Epithelial cell of proximal tubule (primary cell): ENCODE results near the gene KRT6B. TPM values are rescaled to one million over a fixed set of nuclear protein-coding genes. Genes with fewer than 3 reads are reported as not detected.

Experiments
- DNase-seq: peaks from one replicate; pipeline ENCODE4 v3.0.0-alpha.2; 2011; ENCODE audit warnings: low read depth
- H3K4me3 ChIP-seq: 2 replicates; pipeline ENCODE4 v1.5.1; 2011; ENCODE audit warnings: low read depth, mild to moderate bottlenecking, low read length
- total RNA-seq: library from RNA; depleted of rRNA; stranded (reverse); fragments of >200 nt; gene quantifications from 2 replicates; pipeline ENCODE4 v1.2.3, GENCODE V29; 2015
- TF ChIP-seq, protein P1 (sequence below): conservative IDR thresholded peaks from 2 replicates; pipeline ENCODE4 v1.5.1; 2012; ENCODE audit warnings: low read depth, mild to moderate bottlenecking, low read length

KRT6B gene
- total RNA-seq, 1 donor from 2014 or later, result not detected

DNA sequence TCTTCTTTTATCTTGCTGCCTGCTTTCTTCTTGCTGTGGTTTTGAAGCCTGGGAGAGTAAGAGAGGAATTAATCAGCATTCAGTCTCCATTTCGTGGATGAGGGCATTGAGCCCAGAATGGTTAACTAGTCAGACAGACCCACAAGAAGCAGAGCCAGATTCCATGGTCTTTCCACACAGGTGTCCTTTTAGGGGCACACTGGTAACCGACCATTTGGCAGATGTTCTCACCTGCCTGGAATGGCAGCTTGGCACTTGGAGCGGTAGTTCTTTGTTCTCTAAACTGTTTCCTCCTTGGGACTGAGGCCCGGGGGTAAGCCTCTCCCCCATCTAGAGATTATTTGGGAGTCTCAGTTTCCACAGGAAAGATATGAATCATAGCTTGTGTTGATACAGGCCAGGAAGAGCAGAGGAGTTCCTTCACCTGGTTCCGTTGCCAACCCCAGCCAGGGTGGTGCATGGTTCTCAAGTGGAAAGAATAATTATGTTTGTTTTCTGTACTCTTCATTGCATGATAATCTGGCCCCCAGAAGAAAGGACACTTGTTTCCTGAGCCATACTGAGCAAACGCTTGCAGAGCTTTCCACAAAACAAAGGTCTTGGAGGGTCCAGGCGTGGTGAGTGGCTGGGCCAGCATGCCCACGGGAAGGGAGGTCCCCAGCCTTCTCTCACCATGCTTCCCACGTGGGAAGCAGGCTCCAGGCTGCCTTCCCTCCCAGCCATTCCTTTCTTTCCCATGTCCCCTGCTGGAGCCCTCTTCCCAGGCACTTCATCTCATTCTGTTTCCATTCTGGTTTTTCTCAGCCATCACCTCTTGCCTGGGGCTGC, 15.7 kb downstream of the KRT6B start:
- TF ChIP-seq, protein P1, sequence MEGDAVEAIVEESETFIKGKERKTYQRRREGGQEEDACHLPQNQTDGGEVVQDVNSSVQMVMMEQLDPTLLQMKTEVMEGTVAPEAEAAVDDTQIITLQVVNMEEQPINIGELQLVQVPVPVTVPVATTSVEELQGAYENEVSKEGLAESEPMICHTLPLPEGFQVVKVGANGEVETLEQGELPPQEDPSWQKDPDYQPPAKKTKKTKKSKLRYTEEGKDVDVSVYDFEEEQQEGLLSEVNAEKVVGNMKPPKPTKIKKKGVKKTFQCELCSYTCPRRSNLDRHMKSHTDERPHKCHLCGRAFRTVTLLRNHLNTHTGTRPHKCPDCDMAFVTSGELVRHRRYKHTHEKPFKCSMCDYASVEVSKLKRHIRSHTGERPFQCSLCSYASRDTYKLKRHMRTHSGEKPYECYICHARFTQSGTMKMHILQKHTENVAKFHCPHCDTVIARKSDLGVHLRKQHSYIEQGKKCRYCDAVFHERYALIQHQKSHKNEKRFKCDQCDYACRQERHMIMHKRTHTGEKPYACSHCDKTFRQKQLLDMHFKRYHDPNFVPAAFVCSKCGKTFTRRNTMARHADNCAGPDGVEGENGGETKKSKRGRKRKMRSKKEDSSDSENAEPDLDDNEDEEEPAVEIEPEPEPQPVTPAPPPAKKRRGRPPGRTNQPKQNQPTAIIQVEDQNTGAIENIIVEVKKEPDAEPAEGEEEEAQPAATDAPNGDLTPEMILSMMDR, result no peak
- no peak overlapping the region for H3K4me3 ChIP-seq
- no peak for DNase-seq

- TF ChIP-seq, protein P1, result no peak
- H3K4me3 ChIP-seq, result no peak overlapping the region
- no peak for DNase-seq
Measured at GRCh38 chr12:52435659-52435999, 16.3 kb downstream of the KRT6B start.

DNA sequence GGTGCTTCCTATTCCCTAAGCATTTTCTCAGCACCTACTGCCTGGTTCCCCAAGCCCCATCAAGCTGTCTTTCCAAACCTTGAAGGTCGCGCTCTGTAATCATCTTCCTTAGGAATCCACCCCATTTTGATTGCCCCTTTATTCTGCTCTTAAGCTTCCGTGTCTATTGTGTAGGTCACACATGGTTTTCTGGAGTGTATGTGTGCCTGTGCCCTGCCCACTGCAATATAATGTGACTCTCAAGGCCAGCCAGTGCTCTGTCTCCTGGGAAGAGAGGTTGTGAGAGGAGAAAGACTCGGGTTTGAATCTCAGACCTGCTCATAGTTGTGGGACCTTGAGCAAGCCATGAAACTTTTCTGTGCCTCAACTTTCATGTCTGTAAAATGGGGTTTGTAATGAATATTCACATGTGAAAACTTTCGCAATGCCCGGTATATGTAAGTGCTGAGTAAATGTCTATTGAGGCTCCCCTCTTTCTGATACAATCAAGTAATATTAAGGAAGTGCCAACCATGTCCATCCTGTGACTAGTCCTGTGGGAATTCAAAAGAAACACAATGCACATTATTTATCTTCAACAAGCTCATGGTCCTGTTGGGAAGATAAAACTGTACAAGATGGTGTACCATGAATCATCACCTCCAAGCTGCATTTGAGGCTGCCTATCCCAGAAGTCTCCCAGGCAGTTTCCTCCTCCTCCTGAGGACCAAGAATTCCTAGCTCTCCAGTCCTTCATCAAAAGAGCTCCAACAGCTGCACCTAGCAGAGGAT, 17.0 kb downstream of the KRT6B start:
- TF ChIP-seq, protein P1, result no peak
- H3K4me3 ChIP-seq, result no peak overlapping the region
- no peak for DNase-seq

GRCh38 chr12:52434081-52434733, 17.7 kb downstream of the KRT6B start, which contains the start of gene KRT75:
Gene KRT75, minus strand, starts transcription at chr12:52434371. Its CDS starts 67 bp downstream, at chr12:52434304.
- no peak for DNase-seq
- TF ChIP-seq, protein P1, result no peak
- H3K4me3 ChIP-seq, result no peak within 1 kb of the TSS

DNA sequence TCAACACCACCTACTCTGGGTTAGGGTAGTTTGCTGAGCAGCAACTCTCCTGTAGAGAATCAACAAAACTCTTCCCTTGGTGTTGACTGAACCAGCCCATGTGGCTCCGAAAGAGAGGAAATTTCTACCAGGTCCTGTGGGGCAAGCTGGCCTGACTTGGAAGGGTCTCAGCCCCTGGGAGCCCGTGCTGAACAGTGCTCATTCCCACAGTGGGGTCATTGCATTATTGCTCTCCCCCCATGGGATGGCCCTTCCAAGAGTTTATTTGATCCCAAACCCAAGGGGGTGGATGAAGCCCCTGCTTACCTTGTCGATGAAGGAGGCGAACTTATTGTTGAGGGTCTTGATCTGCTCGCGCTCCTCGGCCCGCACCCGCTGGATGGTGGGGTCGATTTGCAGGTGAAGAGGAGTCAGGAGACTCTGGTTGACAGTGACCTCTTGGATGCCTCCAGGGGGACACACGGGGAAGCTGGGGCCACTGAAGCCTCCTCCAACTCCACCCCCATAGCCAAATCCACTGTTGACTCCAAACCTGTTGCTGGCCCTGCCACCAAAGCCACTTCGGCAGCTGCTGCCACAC, 18.4 kb downstream of the KRT6B start:
- TF ChIP-seq, protein P1, result no peak
- no peak for DNase-seq
- no peak overlapping the region for H3K4me3 ChIP-seq

DNA sequence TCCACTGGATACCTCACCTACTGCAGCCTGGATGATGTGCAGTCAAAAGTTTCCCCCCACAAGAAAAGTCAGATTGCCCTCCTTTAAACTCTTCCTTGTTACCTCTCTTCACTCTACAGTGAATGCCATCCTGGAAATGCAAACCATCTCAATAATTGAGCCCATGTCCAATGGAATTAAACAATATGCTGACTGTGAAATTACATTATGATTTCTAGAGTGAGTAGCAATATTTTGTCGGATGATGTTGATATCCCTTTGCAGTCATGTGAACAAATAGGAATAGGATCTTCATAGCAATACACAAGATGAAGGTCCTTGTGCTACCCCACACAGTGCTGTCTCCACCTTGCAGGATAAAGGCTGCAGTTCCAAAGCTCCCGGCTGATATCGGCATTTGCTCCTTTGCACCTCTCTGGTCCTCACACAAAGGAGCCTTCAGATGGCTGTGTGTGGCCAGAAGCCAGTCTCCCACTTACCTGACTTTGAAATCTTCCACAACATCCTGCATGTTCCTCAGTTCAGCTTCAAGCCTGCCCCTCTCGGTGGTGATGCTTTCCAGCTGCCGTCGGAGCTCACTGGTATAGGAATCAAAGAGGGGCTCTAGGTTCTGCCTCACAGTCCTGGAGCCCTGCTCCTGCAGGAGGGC, 19.3 kb downstream of the KRT6B start:
- no peak for DNase-seq
- no peak overlapping the region for H3K4me3 ChIP-seq
- TF ChIP-seq, protein P1, result no peak
